ENCODE results near the gene DDX10.

The DDX10 gene

GRCh38 chr11:108754901-108755625 is 90.2 kb downstream of the DDX10 start:
- no peak overlapping the region for H3K4me3 ChIP-seq (replicated peaks in 1 of 2; ENCODE audit: low read depth in 2 of 2, low read length in 2 of 2)
- DNase-seq (ENCODE audit: low read depth in 2 of 2), result peak; percentile 48 to 65
- no peak for TF ChIP-seq CTCF (IDR thresholded peaks at IDR 0.05; ENCODE audit: low read depth, low read length)

GRCh38 chr11:108757630-108758029 is 92.8 kb downstream of the DDX10 start:
- H3K4me3 ChIP-seq (replicated peaks in 1 of 2; ENCODE audit: low read depth in 2 of 2, low read length in 2 of 2), result no peak overlapping the region
- TF ChIP-seq CTCF (IDR thresholded peaks at IDR 0.05; ENCODE audit: low read depth, low read length), result no peak
- DNase-seq (ENCODE audit: low read depth in 2 of 2), result no peak

- no peak overlapping the region for H3K4me3 ChIP-seq (replicated peaks in 1 of 2; ENCODE audit: low read depth in 2 of 2, low read length in 2 of 2)
- no peak for TF ChIP-seq CTCF (IDR thresholded peaks at IDR 0.05; ENCODE audit: low read depth, low read length)
- peak in 1 of 2 donors; percentile 50 for DNase-seq (ENCODE audit: low read depth in 2 of 2)
Measured at GRCh38 chr11:108758458-108758857, 93.6 kb downstream of the DDX10 start.

GRCh38 chr11:108766596-108767173 is 101.8 kb downstream of the DDX10 start:
- DNase-seq (ENCODE audit: low read depth in 2 of 2), result no peak
- no peak for TF ChIP-seq CTCF (IDR thresholded peaks at IDR 0.05; ENCODE audit: low read depth, low read length)
- no peak overlapping the region for H3K4me3 ChIP-seq (replicated peaks in 1 of 2; ENCODE audit: low read depth in 2 of 2, low read length in 2 of 2)

GRCh38 chr11:108768370-108768769 is 103.5 kb downstream of the DDX10 start:
- H3K4me3 ChIP-seq (replicated peaks in 1 of 2; ENCODE audit: low read depth in 2 of 2, low read length in 2 of 2), result no peak overlapping the region
- TF ChIP-seq CTCF (IDR thresholded peaks at IDR 0.05; ENCODE audit: low read depth, low read length), result no peak
- DNase-seq (ENCODE audit: low read depth in 2 of 2), result peak; percentile 20 to 66

- TF ChIP-seq CTCF (IDR thresholded peaks at IDR 0.05; ENCODE audit: low read depth, low read length), result no peak
- DNase-seq (ENCODE audit: low read depth in 2 of 2), result no peak
- no peak overlapping the region for H3K4me3 ChIP-seq (replicated peaks in 1 of 2; ENCODE audit: low read depth in 2 of 2, low read length in 2 of 2)
Measured at GRCh38 chr11:108768964-108769363, 104.1 kb downstream of the DDX10 start.

Data from cardiac fibroblast (primary cell).